C4-2B (cell line): ENCODE data around the gene TUBGCP5.
"Not testable (repeated sequence)": the region's sequence is repeated elsewhere in the genome, so short reads cannot be mapped to it uniquely, and the experiment has no call there.

ENCODE experiments used
- ZFX ChIP-seq: fragments of 450-650 bp; IDR thresholded peaks from 2 replicates; pipeline ENCODE4 v1.6.1; 2017
- TF ChIP-seq, protein P1 (sequence below): fragments of 450-650 bp; conservative IDR thresholded peaks from 2 replicates; pipeline ENCODE4 v1.5.1; 2017; ENCODE audit warnings: mild to moderate bottlenecking

DNA sequence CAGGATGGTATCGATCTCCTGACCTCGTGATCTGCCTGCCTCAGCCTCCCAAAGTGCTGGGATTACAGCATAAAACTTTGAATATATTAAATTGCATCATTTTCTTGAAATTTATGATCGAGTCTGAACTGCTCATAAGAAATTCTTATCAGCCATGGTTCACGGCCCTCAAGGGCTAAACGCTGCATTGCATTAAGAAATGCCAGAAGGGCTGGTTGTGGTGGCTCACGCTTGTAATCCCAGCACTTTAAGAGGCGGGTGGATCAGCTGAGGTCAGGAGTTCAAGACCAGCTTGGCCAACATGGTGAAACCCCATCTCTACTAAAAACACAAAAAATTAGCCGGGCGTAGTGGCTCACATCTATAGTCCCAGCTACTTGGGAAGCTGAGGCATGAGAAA, 26.8 kb downstream of the TUBGCP5 start:
- TF ChIP-seq, protein P1, sequence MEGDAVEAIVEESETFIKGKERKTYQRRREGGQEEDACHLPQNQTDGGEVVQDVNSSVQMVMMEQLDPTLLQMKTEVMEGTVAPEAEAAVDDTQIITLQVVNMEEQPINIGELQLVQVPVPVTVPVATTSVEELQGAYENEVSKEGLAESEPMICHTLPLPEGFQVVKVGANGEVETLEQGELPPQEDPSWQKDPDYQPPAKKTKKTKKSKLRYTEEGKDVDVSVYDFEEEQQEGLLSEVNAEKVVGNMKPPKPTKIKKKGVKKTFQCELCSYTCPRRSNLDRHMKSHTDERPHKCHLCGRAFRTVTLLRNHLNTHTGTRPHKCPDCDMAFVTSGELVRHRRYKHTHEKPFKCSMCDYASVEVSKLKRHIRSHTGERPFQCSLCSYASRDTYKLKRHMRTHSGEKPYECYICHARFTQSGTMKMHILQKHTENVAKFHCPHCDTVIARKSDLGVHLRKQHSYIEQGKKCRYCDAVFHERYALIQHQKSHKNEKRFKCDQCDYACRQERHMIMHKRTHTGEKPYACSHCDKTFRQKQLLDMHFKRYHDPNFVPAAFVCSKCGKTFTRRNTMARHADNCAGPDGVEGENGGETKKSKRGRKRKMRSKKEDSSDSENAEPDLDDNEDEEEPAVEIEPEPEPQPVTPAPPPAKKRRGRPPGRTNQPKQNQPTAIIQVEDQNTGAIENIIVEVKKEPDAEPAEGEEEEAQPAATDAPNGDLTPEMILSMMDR = not testable (repeated sequence)
- TF ChIP-seq ZFX = not testable (repeated sequence)
